ENCODE results near the gene ZC3H7B.
A peak's percentile ranks its signal among the peaks of the same experiment; 100 is the strongest.

GRCh38 chr22:41285820-41286638 lies 15.3 kb upstream of the ZC3H7B start, which contains the start of gene RANGAP1:
- peak; percentile 84 for TF ChIP-seq POLR2AphosphoS5 (IDR thresholded peaks at IDR 0.05; ENCODE audit: low read depth, low read length)
- TF ChIP-seq POLR2A (IDR thresholded peaks at IDR 0.05; ENCODE audit: low read depth, low read length) = peak; percentile 82
